ENCODE results near the gene PEX10. TPM values are rescaled to one million over a fixed set of nuclear protein-coding genes. Genes with fewer than 3 reads are reported as not detected.

The PEX10 gene
- total and polyA plus RNA-seq, 10 of the 15 experiments (the other 5 are each of a cell fraction or from before 2014, with no cell fraction given) = 0.24 to 24.9 (median 16.8) TPM; not detected in 1

DNA sequence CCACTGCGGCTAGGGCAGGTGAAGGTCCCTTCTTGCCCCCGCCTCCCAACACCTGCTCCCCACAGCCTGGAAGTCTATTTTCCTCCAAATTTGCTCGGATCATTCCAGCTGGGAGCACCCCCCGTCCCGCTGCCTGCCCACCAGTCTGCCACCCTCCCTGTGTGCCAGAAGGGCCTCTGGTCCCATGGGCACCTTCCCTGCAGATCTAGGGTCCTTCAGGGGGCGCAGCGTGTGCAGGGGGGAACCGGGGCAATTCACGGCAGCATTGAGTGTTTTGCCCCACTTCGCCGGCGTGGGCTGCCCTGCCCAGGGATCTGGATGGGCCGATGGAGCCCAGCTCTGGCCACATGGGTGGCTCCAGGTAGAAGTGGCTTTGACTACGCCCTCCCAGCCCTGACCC is 26.3 kb upstream of the PEX10 start (continued):
- no peak for TF ChIP-seq EZH2 (IDR thresholded peaks at IDR 0.05; ENCODE audit: borderline replicate concordance, control insufficient read depth, low read depth, low read length)
- no peak for TF ChIP-seq ZBED1 (IDR thresholded peaks at IDR 0.05; ENCODE audit: borderline replicate concordance)
- TF ChIP-seq NFXL1 (IDR thresholded peaks at IDR 0.05; ENCODE audit: borderline replicate concordance) = no peak
- no peak for TF ChIP-seq SMARCA5 (IDR thresholded peaks at IDR 0.05)

DNA sequence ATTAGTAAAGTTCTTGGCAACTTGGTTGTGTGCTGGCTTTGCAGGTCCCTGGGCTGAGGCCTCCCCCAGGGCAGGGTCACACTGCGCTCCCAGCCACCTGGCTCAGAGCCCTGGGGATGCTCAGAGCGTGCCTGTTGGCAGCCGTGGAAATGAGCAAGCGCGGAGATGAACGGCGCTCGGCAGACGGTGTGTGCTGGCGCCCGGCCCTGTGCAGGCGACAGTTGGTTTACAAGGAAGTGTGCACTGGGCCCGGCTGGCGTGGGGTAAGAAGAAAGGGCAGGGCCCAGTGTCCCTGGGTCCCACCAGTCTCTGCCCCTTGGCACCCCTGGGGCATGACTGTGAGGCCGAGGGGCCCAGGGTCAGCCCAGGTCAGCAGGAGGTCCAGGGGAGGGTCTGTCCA is 25.7 kb upstream of the PEX10 start:
- Histone ChIP-seq H3K36me3 (ENCODE audit: control insufficient read depth in 2 of 2, insufficient read depth in 2 of 2, low read length in 1 of 2) (no peaks in the 10 kb centered on the region), H3K9me3 (replicated peaks; ENCODE audit: control insufficient read depth, insufficient read depth, low read length) (no peaks in the 10 kb centered on the region), H3K4me2 (ENCODE audit: control insufficient read depth, insufficient read depth) (no peak overlapping the region), H3K4me3 (no peak overlapping the region), H3K9ac (ENCODE audit: control insufficient read depth, insufficient read depth, low read length) (no peak overlapping the region), H3K27me3 (replicated peaks in 1 of 2; ENCODE audit: control insufficient read depth in 2 of 2, insufficient read depth in 2 of 2, low read length in 1 of 2) (peaks cover 2 to 3% of the 10 kb centered on the region in 2 experiments; a peak in 3 of 4 replicates), H3K79me2 (ENCODE audit: control insufficient read depth, insufficient read depth, low read length) (no peaks in the 10 kb centered on the region), H4K20me1 (ENCODE audit: control insufficient read depth, insufficient read depth) (no peaks in the 10 kb centered on the region), H3K27ac (ENCODE audit: control insufficient read depth, insufficient read depth) (no peak overlapping the region), H3K4me1 (ENCODE audit: control insufficient read depth, insufficient read depth, low read length) (peaks cover 11% of the 10 kb centered on the region), H2AFZ (ENCODE audit: control insufficient read depth, low read depth, low read length) (no peak overlapping the region)
- TF ChIP-seq, protein P1, sequence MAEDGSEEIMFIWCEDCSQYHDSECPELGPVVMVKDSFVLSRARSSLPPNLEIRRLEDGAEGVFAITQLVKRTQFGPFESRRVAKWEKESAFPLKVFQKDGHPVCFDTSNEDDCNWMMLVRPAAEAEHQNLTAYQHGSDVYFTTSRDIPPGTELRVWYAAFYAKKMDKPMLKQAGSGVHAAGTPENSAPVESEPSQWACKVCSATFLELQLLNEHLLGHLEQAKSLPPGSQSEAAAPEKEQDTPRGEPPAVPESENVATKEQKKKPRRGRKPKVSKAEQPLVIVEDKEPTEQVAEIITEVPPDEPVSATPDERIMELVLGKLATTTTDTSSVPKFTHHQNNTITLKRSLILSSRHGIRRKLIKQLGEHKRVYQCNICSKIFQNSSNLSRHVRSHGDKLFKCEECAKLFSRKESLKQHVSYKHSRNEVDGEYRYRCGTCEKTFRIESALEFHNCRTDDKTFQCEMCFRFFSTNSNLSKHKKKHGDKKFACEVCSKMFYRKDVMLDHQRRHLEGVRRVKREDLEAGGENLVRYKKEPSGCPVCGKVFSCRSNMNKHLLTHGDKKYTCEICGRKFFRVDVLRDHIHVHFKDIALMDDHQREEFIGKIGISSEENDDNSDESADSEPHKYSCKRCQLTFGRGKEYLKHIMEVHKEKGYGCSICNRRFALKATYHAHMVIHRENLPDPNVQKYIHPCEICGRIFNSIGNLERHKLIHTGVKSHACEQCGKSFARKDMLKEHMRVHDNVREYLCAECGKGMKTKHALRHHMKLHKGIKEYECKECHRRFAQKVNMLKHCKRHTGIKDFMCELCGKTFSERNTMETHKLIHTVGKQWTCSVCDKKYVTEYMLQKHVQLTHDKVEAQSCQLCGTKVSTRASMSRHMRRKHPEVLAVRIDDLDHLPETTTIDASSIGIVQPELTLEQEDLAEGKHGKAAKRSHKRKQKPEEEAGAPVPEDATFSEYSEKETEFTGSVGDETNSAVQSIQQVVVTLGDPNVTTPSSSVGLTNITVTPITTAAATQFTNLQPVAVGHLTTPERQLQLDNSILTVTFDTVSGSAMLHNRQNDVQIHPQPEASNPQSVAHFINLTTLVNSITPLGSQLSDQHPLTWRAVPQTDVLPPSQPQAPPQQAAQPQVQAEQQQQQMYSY (CRISPR knock-in tag; IDR thresholded peaks at IDR 0.05) = no peak
- no peak for TF ChIP-seq EZH2 (IDR thresholded peaks at IDR 0.05; ENCODE audit: borderline replicate concordance, control insufficient read depth, low read depth, low read length)
- no peak for FAIRE-seq
- ChIA-PET RAD21 (ENCODE audit: unreplicated experiment) (no interaction called here), POLR2A (no interaction called here), CTCF (no interaction called here), SMC1A (ENCODE audit: uncharacterized antibody, unreplicated experiment) (no interaction called here)
- no TSS peak for BruUV-seq (replicated peaks)
- WGBS (ENCODE audit: insufficient coverage, insufficient replicate concordance, low lambda C conversion rate, missing lambda C conversion rate) = 48% methylated on average over 15 of the region's 15 CpGs
- ATAC-seq = no peak
- intact Hi-C loops (cut with micrococcal nuclease; ENCODE audit: unreplicated experiment) (no loop called here), in situ Hi-C loops (cut with MboI) (no loop called here)
- DNase-seq (ENCODE audit: low read depth, low spot score) = no peak
